GM19397 (cell line): ENCODE results near the gene PARVB.
"Not testable (repeated sequence)": the region's sequence is repeated elsewhere in the genome, so short reads cannot be mapped to it uniquely, and the experiment has no call there.

ENCODE experiments used
- ATAC-seq: cut with Tn5 transposase; IDR thresholded peaks from one replicate; pipeline ENCODE4 v1.9.1; 2021; ENCODE audit warnings: mild to moderate bottlenecking, moderate library complexity; ENCODE audit not compliant: unreplicated experiment

The PARVB gene

GRCh38 chr22:43996981-43997265, 27.2 kb upstream of the PARVB start:
- ATAC-seq = no peak

GRCh38 chr22:43998679-43999264, 25.3 kb upstream of the PARVB start:
- no peak for ATAC-seq

GRCh38 chr22:43999378-43999777, 24.7 kb upstream of the PARVB start:
- ATAC-seq = no peak

- ATAC-seq = no peak
These were observed 24.0 kb upstream of the PARVB start for GRCh38 chr22:44000123-44000522.

- no peak for ATAC-seq
These were observed 22.6 kb upstream of the PARVB start for GRCh38 chr22:44001521-44001920.

GRCh38 chr22:44002324-44002723, 21.8 kb upstream of the PARVB start:
- no peak for ATAC-seq

GRCh38 chr22:44002997-44003396, 21.1 kb upstream of the PARVB start:
- ATAC-seq = no peak

GRCh38 chr22:44003405-44004103, 20.5 kb upstream of the PARVB start:
- ATAC-seq = no peak

GRCh38 chr22:44004104-44004460, 20.0 kb upstream of the PARVB start:
- no peak for ATAC-seq

GRCh38 chr22:44005524-44005923, 18.6 kb upstream of the PARVB start:
- ATAC-seq = no peak

- ATAC-seq = no peak
These were observed 11.9 kb upstream of the PARVB start for GRCh38 chr22:44012162-44012561.

- ATAC-seq = no peak
These were observed 11.5 kb upstream of the PARVB start for GRCh38 chr22:44012591-44012990.

- ATAC-seq = no peak
These were observed 9.9 kb upstream of the PARVB start for GRCh38 chr22:44014241-44014640.

- ATAC-seq = not testable (repeated sequence)
These were observed 7.5 kb upstream of the PARVB start for GRCh38 chr22:44016586-44016985.

GRCh38 chr22:44018594-44018993, 5.5 kb upstream of the PARVB start:
- no peak for ATAC-seq

- no peak for ATAC-seq
These were observed 4.7 kb upstream of the PARVB start for GRCh38 chr22:44019416-44019815.

GRCh38 chr22:44019846-44020245, 4.3 kb upstream of the PARVB start:
- no peak for ATAC-seq

- ATAC-seq = no peak
These were observed 3.1 kb upstream of the PARVB start for GRCh38 chr22:44020981-44021380.

- ATAC-seq = no peak
These were observed 456 bp upstream of the PARVB start for GRCh38 chr22:44023404-44024287.

GRCh38 chr22:44025171-44026065, 1.3 kb downstream of the PARVB start:
- peak; percentile 42 for ATAC-seq

- no peak for ATAC-seq
These were observed 2.0 kb downstream of the PARVB start for GRCh38 chr22:44026066-44026629.
